Raji (cell line): ENCODE data around the gene GGT7.

Source experiments
- POLR2A ChIP-seq: IDR thresholded peaks from 2 replicates; pipeline ENCODE4 v1.6.1; 2011; ENCODE audit warnings: low read depth, low read length, control low read depth; ENCODE audit not compliant: insufficient read depth

The GGT7 gene

DNA sequence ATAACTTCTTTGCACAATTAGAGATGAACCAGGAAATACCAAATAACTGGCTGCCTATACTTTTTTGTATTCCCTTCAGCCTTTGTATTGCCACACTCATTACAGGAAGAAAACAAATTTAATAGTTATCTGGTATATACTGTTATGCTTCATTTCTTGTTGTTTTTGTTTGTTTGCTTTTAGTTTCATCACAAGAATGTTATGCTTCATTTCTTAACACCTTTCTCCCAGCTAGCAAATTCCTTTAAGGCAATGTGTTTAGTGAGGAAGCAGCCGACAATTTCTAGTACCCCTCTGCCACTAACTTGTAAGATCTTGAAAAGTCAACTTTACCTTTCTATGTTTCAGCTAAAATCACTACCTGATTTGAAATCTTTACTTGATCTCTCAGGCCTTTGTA lies 48.6 kb downstream of the GGT7 start:
- no peak for TF ChIP-seq POLR2A

- TF ChIP-seq POLR2A, result no peak
These were observed 51.7 kb downstream of the GGT7 start for GRCh38 chr20:34820805-34821578.

GRCh38 chr20:34817801-34818200 lies 54.9 kb downstream of the GGT7 start:
- TF ChIP-seq POLR2A, result no peak

DNA sequence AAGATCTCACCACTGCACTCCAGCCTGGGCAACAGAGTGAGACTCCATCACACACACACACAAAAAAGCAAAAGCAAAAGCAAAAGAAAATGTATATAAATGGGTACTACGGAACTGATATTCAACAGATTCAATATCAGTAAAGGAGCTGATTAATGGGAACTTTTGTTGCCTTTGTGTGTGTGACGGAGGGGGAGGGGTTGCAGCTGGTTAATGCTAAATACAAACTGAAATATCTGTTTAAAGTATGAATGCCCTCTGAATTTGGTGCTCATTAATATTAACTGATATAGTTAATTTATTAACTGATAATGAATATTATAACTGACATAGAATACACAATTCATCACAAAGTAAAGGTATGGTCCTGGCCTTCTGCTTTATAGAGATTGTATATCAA lies 55.6 kb downstream of the GGT7 start:
- TF ChIP-seq POLR2A, result no peak

DNA sequence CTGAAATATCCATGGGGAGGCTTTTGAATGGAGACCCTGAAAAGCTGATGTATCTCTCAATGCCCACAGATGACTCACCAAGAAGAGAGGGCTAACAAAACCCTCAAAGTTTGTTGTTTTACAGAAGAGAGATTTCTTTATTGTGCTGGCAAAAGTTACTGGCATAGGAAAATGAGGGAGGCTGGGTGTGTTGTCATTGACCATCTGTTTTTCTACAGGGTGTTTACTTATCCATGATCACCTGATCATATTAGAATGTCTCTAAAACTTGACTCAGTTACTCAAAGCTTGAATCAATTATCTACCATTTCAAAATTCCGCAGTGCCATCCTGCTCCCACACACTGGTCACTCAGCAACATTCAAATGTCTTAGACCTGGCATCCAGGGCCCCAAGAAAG lies 57.0 kb downstream of the GGT7 start:
- TF ChIP-seq POLR2A, result no peak

DNA sequence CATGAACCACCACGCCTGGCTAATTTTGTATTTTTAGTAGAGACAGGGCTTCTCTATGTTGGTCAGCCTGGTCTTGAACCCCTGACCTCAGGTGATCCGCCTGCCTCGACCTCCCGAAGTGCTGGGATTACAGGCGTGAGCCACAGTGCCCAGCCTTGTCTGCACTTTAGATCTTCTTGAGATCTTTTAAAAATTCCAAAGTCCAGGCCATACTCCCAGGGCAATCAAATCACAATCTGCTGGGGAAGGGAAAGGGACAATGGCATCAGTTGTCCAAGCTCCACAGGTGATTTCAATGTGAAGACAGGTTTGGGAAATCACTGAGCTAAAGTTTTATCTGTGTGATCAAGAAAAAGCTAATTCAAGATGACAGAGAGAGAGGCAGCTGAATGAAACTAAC lies 64.1 kb downstream of the GGT7 start:
- TF ChIP-seq POLR2A, result no peak

- TF ChIP-seq POLR2A, result no peak
These were observed 66.4 kb downstream of the GGT7 start for GRCh38 chr20:34806255-34806654.

GRCh38 chr20:34798871-34799270 lies 73.8 kb downstream of the GGT7 start:
- no peak for TF ChIP-seq POLR2A

GRCh38 chr20:34798328-34798727 lies 74.3 kb downstream of the GGT7 start:
- TF ChIP-seq POLR2A, result no peak

GRCh38 chr20:34797012-34797995 lies 75.4 kb downstream of the GGT7 start:
- no peak for TF ChIP-seq POLR2A
